ENCODE measurements around the gene ACSL3. TPM values are rescaled to one million over a fixed set of nuclear protein-coding genes. Genes with fewer than 3 reads are reported as not detected.
"Not testable (repeated sequence)": the region's sequence is repeated elsewhere in the genome, so short reads cannot be mapped to it uniquely, and the experiment has no call there.

ACSL3 gene
- total RNA-seq, 1 donor from 2014 or later = 41.2 TPM

DNA sequence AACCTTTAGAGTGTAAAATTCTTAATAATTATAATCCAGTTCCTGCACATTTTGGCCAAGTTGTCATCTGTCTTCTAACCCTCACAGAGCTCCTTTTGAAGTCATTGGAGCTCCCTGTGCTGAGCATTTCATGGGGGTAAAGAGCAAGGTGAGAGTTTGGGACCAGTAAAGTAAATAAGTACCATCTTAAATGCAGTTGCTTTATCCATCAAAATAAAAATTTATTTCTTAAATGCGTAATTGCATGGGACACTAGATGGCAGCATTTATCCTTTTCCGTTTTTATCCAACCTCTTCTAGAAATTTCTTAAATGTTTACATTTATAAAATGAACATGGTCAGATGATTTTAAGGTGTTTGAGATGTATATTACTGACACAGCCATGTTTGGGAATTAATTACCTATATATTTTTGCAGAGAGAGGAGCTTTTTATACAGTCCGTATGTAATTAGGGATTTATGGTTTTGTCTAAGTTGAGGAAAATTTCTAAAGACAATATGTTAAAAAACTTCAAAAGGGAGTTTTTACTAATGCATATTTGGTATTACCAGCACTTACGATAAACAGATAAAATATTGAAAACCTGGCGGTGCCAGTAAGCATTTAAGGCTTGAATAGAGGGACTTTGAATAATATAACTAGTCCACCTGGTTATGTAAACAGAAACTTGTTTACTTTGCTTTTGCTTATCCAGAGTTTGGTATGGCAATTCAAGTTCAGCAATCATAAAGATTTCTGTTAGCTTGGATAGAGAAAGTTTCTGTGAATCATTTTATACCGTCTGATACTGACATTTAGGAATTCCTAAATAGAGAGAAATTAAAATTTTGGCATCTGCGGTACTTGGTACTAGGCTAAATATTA, 54.5 kb downstream of the ACSL3 start:
- POLR2A ChIA-PET = no interaction called here
- H3K36me3 Mint-ChIP-seq (ENCODE audit: low read depth) = peaks cover 31% of the 10 kb centered on the region
- ATAC-seq (ENCODE audit: low read depth) = no peak
- H3K27me3 Mint-ChIP-seq = no peaks in the 10 kb centered on the region
- H3K9me3 Mint-ChIP-seq = no peaks in the 10 kb centered on the region
- no peak overlapping the region for H3K27ac Mint-ChIP-seq
- intact Hi-C loops (cut with micrococcal nuclease) = loop anchor here (1.0 kb wide), 1 partner anchor 24 kb away; no protein-coding TSS in a partner anchor
- no peak for DNase-seq
- TF ChIP-seq, protein P1, sequence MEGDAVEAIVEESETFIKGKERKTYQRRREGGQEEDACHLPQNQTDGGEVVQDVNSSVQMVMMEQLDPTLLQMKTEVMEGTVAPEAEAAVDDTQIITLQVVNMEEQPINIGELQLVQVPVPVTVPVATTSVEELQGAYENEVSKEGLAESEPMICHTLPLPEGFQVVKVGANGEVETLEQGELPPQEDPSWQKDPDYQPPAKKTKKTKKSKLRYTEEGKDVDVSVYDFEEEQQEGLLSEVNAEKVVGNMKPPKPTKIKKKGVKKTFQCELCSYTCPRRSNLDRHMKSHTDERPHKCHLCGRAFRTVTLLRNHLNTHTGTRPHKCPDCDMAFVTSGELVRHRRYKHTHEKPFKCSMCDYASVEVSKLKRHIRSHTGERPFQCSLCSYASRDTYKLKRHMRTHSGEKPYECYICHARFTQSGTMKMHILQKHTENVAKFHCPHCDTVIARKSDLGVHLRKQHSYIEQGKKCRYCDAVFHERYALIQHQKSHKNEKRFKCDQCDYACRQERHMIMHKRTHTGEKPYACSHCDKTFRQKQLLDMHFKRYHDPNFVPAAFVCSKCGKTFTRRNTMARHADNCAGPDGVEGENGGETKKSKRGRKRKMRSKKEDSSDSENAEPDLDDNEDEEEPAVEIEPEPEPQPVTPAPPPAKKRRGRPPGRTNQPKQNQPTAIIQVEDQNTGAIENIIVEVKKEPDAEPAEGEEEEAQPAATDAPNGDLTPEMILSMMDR (IDR thresholded peaks at IDR 0.05) = no peak
- H3K4me1 Mint-ChIP-seq = peaks cover 42% of the 10 kb centered on the region
- H3K4me3 Mint-ChIP-seq = no peak overlapping the region
- CTCF ChIA-PET = interaction anchor here (0.7 to 1.6 kb wide), 2 partner anchors 24 to 207 kb away, joined by 5 to 10 read pairs; no protein-coding TSS in a partner anchor

DNA sequence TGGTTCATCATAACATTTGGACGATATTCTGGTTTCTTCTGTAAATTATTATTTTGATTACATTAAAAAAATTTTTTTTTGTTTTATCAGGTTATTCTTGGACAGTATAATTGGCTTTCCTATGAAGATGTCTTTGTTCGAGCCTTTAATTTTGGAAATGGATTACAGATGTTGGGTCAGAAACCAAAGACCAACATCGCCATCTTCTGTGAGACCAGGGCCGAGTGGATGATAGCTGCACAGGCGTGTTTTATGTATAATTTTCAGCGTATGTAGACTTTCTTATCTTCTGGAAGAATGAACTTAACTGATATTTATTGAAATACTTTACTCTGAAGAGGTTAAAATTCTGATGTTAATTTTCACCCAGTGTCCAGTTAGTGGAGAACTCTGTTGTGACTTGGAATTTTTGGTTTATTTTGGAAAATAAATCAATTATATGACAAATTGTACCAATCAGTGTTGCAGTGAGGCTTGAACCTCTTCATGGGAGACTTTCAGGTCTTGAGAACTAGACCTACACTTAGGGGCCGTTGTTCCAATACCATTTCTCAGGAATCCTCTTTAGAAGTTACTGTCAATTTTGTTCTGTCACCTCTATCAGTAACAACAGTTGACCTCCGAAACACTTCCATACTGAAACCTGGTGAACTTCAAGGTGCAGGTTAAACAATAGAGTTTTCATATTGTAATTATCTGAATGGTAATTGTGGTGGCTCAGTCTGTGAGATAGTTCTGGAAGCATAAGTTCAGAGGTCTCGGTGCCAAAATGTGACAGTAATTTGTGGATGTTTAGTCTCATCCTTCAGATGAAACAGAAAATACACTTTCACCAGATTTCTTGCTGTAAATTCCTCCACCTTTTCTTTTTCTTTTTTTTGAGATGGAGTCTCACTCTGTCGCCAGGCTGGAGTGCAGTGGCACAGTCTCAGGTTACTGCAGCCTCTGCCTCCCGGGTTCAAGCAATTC, 55.7 kb downstream of the ACSL3 start:
- no peaks in the 10 kb centered on the region for H3K9me3 Mint-ChIP-seq
- TF ChIP-seq, protein P1 (IDR thresholded peaks at IDR 0.05) = no peak
- CTCF ChIA-PET = interaction anchor here (1.6 kb wide), 1 partner anchor 23 kb away, joined by 10 read pairs; no protein-coding TSS in a partner anchor
- no peak overlapping the region for H3K27ac Mint-ChIP-seq
- peaks cover 38% of the 10 kb centered on the region for H3K36me3 Mint-ChIP-seq (ENCODE audit: low read depth)
- no peak for DNase-seq
- no peak overlapping the region for H3K4me3 Mint-ChIP-seq
- POLR2A ChIA-PET = no interaction called here
- no peaks in the 10 kb centered on the region for H3K27me3 Mint-ChIP-seq
- H3K4me1 Mint-ChIP-seq = peaks cover 30% of the 10 kb centered on the region
- no peak for ATAC-seq (ENCODE audit: low read depth)
- intact Hi-C loops (cut with micrococcal nuclease) = no loop called here

GRCh38 chr2:222917212-222917611, 56.4 kb downstream of the ACSL3 start:
- Mint-ChIP-seq H3K4me1 (peaks cover 23% of the 10 kb centered on the region), H3K36me3 (ENCODE audit: low read depth) (peaks cover 43% of the 10 kb centered on the region)
- H3K4me3 Mint-ChIP-seq; CTCF ChIA-PET; H3K9me3 Mint-ChIP-seq; intact Hi-C loops (cut with micrococcal nuclease); H3K27ac Mint-ChIP-seq; H3K27me3 Mint-ChIP-seq; POLR2A ChIA-PET; ATAC-seq (ENCODE audit: low read depth); DNase-seq: not testable (repeated sequence)

GRCh38 chr2:222919841-222920526, 59.1 kb downstream of the ACSL3 start:
- CTCF ChIA-PET = interaction anchor here (1.3 kb wide), 1 partner anchor 19 kb away, joined by 4 read pairs; no protein-coding TSS in a partner anchor
- no peak overlapping the region for H3K27ac Mint-ChIP-seq
- no peak for ATAC-seq (ENCODE audit: low read depth)
- no peaks in the 10 kb centered on the region for H3K4me1 Mint-ChIP-seq
- H3K9me3 Mint-ChIP-seq = no peaks in the 10 kb centered on the region
- no peak for DNase-seq
- intact Hi-C loops (cut with micrococcal nuclease) = no loop called here
- TF ChIP-seq, protein P1 (IDR thresholded peaks at IDR 0.05) = no peak
- H3K27me3 Mint-ChIP-seq = no peaks in the 10 kb centered on the region
- H3K4me3 Mint-ChIP-seq = no peak overlapping the region
- POLR2A ChIA-PET = no interaction called here
- peaks cover 62% of the 10 kb centered on the region for H3K36me3 Mint-ChIP-seq (ENCODE audit: low read depth)

DNA sequence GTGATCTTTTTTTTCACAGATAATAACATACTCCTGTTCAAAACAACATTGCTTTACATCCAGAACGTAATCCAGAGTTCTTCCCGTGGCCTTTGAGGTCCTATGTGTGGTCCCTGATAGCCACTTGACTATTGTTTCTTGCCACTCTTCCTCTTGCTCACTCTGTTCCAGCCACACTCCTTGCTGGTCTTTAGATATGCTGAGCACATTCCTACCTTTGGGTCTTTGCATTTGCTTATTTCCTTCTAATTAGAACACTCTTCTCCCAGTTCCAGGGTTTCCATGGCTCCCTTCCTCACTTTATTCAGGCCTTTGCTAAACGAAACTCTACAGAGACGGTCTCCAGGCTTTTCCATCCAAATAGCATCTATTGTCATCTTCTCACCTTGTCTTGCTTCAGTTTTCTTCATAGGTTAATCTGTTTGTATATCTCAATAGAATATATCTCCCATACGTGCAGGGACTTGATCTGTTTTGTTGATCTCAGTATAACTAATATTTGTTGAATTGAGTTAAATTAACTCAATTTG, 59.9 kb downstream of the ACSL3 start:
- TF ChIP-seq, protein P1 (IDR thresholded peaks at IDR 0.05) = no peak
- Mint-ChIP-seq H3K9me3 (no peaks in the 10 kb centered on the region), H3K4me1 (no peaks in the 10 kb centered on the region), H3K36me3 (ENCODE audit: low read depth) (peaks cover 68% of the 10 kb centered on the region), H3K4me3 (no peak overlapping the region), H3K27ac (no peak overlapping the region), H3K27me3 (no peaks in the 10 kb centered on the region)
- DNase-seq = no peak
- CTCF ChIA-PET = no interaction called here
- ATAC-seq (ENCODE audit: low read depth) = no peak
- POLR2A ChIA-PET = no interaction called here
- intact Hi-C loops (cut with micrococcal nuclease) = no loop called here
